M059J (cell line): ENCODE results near the gene PCDHA1. TPM values are rescaled to one million over a fixed set of nuclear protein-coding genes. Genes with fewer than 3 reads are reported as not detected.
"Not testable (repeated sequence)": the region's sequence is repeated elsewhere in the genome, so short reads cannot be mapped to it uniquely, and the experiment has no call there.

ENCODE experiments used
- DNase-seq: peaks from one replicate; pipeline ENCODE4 v3.0.0-alpha.2; 2012; ENCODE audit warnings: low read depth
- total RNA-seq: library from RNA; depleted of rRNA; stranded (reverse); fragments of >200 nt; shearing (Covaris generic); gene quantifications from 2 replicates; pipeline ENCODE4 v1.2.3, GENCODE V29; 2014; rRNA removed

PCDHA1 gene
- 0.05 TPM in 1 of 2 replicates, not detected in the other for total RNA-seq

- DNase-seq, result peak; percentile 25
Observed at GRCh38 chr5:140785905-140786686, at the start of gene PCDHA1. TSS of gene PCDHA1 (plus strand) at chr5:140786140.

- no peak for DNase-seq
Observed at GRCh38 chr5:140737486-140737885, 48.5 kb upstream of the PCDHA1 start.

- no peak for DNase-seq
Observed at GRCh38 chr5:140741967-140742366, 44.0 kb upstream of the PCDHA1 start.

- no peak for DNase-seq
Observed at GRCh38 chr5:140753561-140753960, 32.4 kb upstream of the PCDHA1 start.

GRCh38 chr5:140764177-140764973 lies 21.6 kb upstream of the PCDHA1 start:
- no peak for DNase-seq

- DNase-seq, result no peak
Observed at GRCh38 chr5:140767444-140767843, 18.5 kb upstream of the PCDHA1 start.

GRCh38 chr5:140780512-140780911 lies 5.4 kb upstream of the PCDHA1 start:
- DNase-seq, result no peak

GRCh38 chr5:140787422-140787821 lies 1.5 kb downstream of the PCDHA1 start:
- DNase-seq, result not testable (repeated sequence)

- DNase-seq, result not testable (repeated sequence)
Observed at GRCh38 chr5:140787849-140788504, 2.0 kb downstream of the PCDHA1 start.

- no peak for DNase-seq
Observed at GRCh38 chr5:140791089-140791488, 5.1 kb downstream of the PCDHA1 start.

GRCh38 chr5:140794595-140795258 lies 8.8 kb downstream of the PCDHA1 start, which contains the start of gene PCDHA2:
TSS of gene PCDHA2 (plus strand) at chr5:140794852.
- DNase-seq, result peak; percentile 20

GRCh38 chr5:140795259-140795641 lies 9.3 kb downstream of the PCDHA1 start:
- DNase-seq, result peak; percentile 8

- not testable (repeated sequence) for DNase-seq
Observed at GRCh38 chr5:140796072-140796717, 10.3 kb downstream of the PCDHA1 start.

- no peak for DNase-seq
Observed at GRCh38 chr5:140796718-140797095, 10.8 kb downstream of the PCDHA1 start.

- no peak for DNase-seq
Observed at GRCh38 chr5:140800816-140801493, 15.0 kb downstream of the PCDHA1 start, which contains the start of gene PCDHA3. TSS of gene PCDHA3 (plus strand) at chr5:140801057.

GRCh38 chr5:140801494-140801841 lies 15.5 kb downstream of the PCDHA1 start:
- no peak for DNase-seq

- not testable (repeated sequence) for DNase-seq
Observed at GRCh38 chr5:140802381-140802780, 16.4 kb downstream of the PCDHA1 start.

GRCh38 chr5:140802781-140803271 lies 16.9 kb downstream of the PCDHA1 start:
- DNase-seq, result no peak

GRCh38 chr5:140806834-140807775 lies 21.2 kb downstream of the PCDHA1 start, which contains the start of gene PCDHA4:
TSS of gene PCDHA4 (plus strand) at chr5:140807068.
- DNase-seq, result no peak
